ENCODE results near the gene MORN5. TPM values are rescaled to one million over a fixed set of nuclear protein-coding genes. Genes with fewer than 3 reads are reported as not detected.

The MORN5 gene
- total RNA-seq, 6 experiments from 2014 or later = not detected

DNA sequence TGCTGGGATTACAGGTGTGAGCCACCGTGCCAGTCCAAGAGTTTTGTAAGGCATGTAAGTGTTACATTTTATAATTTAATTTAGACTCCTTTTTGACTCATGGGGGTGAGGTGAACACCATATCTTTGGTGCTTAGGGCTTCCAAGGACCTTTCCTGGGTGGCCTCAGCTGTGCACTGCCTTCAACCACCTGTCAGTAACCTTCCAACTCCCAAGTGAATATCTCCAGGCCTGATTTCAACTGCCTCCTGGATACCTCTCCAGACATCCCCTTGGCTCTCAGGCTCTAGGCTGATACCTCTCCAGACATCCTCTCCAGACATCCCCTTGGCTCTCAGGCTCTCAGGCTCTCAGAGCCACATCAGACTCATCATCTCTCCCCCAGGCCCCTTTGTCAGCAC lies 35.7 kb upstream of the MORN5 start:
- intact Hi-C loops (cut with DNase I) = loop anchor here in 1 of 2 donors (10.0 kb wide), 1 partner anchor 331 kb away; no protein-coding TSS in a partner anchor
- H3K27me3 ChIP-seq = no peaks in the 10 kb centered on the region
- H3K4me3 ChIP-seq = no peak overlapping the region
- H3K27ac ChIP-seq = no peak overlapping the region
- no peak for TF ChIP-seq POLR2A (IDR thresholded peaks at IDR 0.05)
- TF ChIP-seq, protein P1, sequence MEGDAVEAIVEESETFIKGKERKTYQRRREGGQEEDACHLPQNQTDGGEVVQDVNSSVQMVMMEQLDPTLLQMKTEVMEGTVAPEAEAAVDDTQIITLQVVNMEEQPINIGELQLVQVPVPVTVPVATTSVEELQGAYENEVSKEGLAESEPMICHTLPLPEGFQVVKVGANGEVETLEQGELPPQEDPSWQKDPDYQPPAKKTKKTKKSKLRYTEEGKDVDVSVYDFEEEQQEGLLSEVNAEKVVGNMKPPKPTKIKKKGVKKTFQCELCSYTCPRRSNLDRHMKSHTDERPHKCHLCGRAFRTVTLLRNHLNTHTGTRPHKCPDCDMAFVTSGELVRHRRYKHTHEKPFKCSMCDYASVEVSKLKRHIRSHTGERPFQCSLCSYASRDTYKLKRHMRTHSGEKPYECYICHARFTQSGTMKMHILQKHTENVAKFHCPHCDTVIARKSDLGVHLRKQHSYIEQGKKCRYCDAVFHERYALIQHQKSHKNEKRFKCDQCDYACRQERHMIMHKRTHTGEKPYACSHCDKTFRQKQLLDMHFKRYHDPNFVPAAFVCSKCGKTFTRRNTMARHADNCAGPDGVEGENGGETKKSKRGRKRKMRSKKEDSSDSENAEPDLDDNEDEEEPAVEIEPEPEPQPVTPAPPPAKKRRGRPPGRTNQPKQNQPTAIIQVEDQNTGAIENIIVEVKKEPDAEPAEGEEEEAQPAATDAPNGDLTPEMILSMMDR (IDR thresholded peaks at IDR 0.05) = no peak
- ATAC-seq = no peak
- peaks cover 0 to 4% (median 0%) of the 10 kb centered on the region in 4 donors for H3K4me1 ChIP-seq
- no peak for DNase-seq
- H3K36me3 ChIP-seq = no peaks in the 10 kb centered on the region
- H3K9me3 ChIP-seq = no peaks in the 10 kb centered on the region
- WGBS (ENCODE audit: insufficient coverage, low coverage, low lambda C conversion rate, missing lambda C conversion rate) = 60% methylated on average over 1 of the region's 1 CpG

DNA sequence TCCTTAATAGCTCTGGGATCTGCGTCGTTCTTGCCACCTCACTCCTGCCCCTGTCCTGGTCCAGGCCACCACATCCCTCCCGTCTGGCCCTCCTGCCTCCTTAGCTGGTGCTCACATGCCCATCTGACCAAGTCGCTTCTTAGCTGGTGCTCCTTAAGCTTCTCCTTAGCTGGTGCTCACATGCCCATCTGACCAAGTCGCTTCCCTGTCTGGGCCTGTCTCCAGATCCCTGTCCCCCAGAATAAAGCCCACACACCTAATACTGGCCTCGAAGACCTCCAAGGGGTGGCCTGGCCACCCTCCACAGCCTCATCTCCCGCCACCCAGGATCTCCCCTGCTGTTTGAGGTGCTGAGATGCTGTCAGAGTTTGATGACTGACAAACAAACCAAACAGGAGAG lies 35.2 kb upstream of the MORN5 start:
- TF ChIP-seq POLR2A (IDR thresholded peaks at IDR 0.05) = no peak
- TF ChIP-seq, protein P1 (IDR thresholded peaks at IDR 0.05) = no peak
- intact Hi-C loops (cut with DNase I) = loop anchor here in 1 of 2 donors (10.0 kb wide), 1 partner anchor 330 kb away; no protein-coding TSS in a partner anchor
- Histone ChIP-seq H3K36me3 (no peaks in the 10 kb centered on the region), H3K27me3 (no peaks in the 10 kb centered on the region), H3K27ac (no peak overlapping the region), H3K4me3 (no peak overlapping the region), H3K4me1 (peaks cover 0 to 4% (median 0%) of the 10 kb centered on the region in 4 donors), H3K9me3 (no peaks in the 10 kb centered on the region)
- ATAC-seq = no peak
- DNase-seq = no peak
- WGBS (ENCODE audit: insufficient coverage, low coverage, low lambda C conversion rate, missing lambda C conversion rate) = 38% methylated on average over 4 of the region's 7 CpGs

DNA sequence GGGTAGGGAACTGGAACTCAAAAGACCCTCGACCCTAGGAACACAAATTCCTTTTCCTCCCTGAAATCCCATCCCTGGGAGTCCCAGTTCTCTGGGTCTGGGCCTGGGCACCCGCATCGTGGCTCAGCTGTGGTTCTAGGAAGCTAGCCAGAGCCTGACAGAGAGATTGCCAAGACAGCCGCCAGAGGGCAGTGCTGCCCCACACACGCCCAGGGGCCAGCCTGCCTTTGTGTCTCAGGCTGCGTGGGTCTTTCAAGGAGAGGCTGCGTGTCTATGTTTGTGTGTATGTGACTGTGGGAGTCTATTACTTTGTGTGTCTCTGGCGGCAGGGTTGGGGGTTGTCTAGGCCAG lies 34.6 kb upstream of the MORN5 start:
- no peaks in the 10 kb centered on the region for H3K9me3 ChIP-seq
- intact Hi-C loops (cut with DNase I) = loop anchor here (5.0 to 10.0 kb wide), 3 partner anchors 222 to 330 kb away; no protein-coding TSS in a partner anchor
- DNase-seq (peak; percentile 77 to 80 (median 79)), ATAC-seq (peak; percentile 88 to 92 (median 90))
- H3K27me3 ChIP-seq = no peaks in the 10 kb centered on the region
- H3K4me3 ChIP-seq = no peak overlapping the region
- H3K27ac ChIP-seq = no peak overlapping the region
- no peak for TF ChIP-seq POLR2A (IDR thresholded peaks at IDR 0.05)
- TF ChIP-seq, protein P1 (IDR thresholded peaks at IDR 0.05) = peak; percentile 94 to 97 (median 96)
- no peaks in the 10 kb centered on the region for H3K36me3 ChIP-seq
- peaks cover 0 to 4% (median 0%) of the 10 kb centered on the region in 4 donors for H3K4me1 ChIP-seq
- WGBS (ENCODE audit: insufficient coverage, low coverage, low lambda C conversion rate, missing lambda C conversion rate) = 0% methylated on average over 4 of the region's 8 CpGs

DNA sequence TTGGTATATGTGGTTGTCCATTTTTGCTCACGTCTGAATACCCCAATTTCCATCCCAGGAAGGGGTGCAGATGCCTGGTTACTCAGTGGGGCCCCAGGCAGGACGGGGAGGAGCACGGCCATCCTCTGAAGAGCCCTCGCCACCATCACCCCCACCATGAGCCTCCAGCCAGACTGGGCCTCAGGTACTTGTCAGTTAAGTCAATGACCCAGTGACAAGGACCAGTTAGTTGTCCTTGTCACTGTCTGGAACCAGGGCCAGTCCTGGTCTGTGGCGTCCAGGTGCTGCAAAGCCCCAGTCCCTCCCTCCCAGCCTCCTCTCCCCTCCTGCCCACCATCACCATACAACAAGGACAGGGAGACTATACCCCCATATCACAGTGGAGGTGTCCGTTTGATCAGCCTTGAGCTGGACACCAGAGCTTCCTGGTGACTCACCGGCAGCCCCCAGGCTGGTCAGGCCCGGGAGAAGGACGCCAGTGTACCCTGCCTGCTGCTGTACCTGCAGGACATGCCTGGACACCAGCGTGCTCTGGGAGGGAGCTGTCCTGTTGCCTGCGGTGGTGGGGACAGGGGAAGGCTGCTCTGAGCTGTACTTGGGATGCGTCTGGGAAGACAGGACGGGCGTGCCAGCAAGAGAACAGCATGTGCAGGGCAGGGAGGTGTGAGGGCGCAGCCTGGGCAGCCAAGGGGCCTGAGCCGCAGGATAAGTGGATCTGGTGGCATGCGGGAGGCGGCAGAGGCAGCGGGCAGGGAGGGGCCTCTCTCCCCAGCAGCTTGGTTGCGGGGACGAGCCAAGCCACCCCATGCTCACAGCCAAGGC lies 34.0 kb upstream of the MORN5 start:
- Histone ChIP-seq H3K27ac (no peak overlapping the region), H3K9me3 (no peaks in the 10 kb centered on the region), H3K4me1 (peaks cover 0 to 4% (median 0%) of the 10 kb centered on the region in 4 donors), H3K4me3 (no peak overlapping the region), H3K27me3 (no peaks in the 10 kb centered on the region), H3K36me3 (no peaks in the 10 kb centered on the region)
- DNase-seq (no peak), ATAC-seq (peak in 1 of 4 donors; percentile 12)
- 17% methylated on average over 8 of the region's 21 CpGs for WGBS (ENCODE audit: insufficient coverage, low coverage, low lambda C conversion rate, missing lambda C conversion rate)
- TF ChIP-seq POLR2A (IDR thresholded peaks at IDR 0.05) = no peak
- TF ChIP-seq, protein P1 (IDR thresholded peaks at IDR 0.05) = no peak
- intact Hi-C loops (cut with DNase I) = loop anchor here (5.0 to 10.0 kb wide), 3 partner anchors 222 to 329 kb away; no protein-coding TSS in a partner anchor
